Kidney epithelial cell (primary cell): ENCODE measurements around the gene MCM10. TPM values are rescaled to one million over a fixed set of nuclear protein-coding genes. Genes with fewer than 3 reads are reported as not detected.

Experiments
- DNase-seq: peaks from one replicate; pipeline ENCODE4 v3.0.0-alpha.2; 2010; ENCODE audit warnings: low read depth
- H3K27me3 ChIP-seq: 2 replicates; pipeline ENCODE4 v1.6.0; 2011; ENCODE audit warnings: low read length; ENCODE audit not compliant: control insufficient read depth, insufficient read depth
- H3K36me3 ChIP-seq: 2 replicates; pipeline ENCODE4 v1.5.1; 2011; ENCODE audit warnings: low read length; ENCODE audit not compliant: control insufficient read depth, insufficient read depth
- H3K4me3 ChIP-seq: 2 replicates; pipeline ENCODE4 v1.5.1; 2011; ENCODE audit warnings: low read depth, mild to moderate bottlenecking, control low read depth, low read length
- CTCF ChIP-seq: IDR thresholded peaks from 2 replicates; pipeline ENCODE4 v1.5.1; 2011; ENCODE audit warnings: mild to moderate bottlenecking, moderate library complexity, low read length, control low read depth, inconsistent platforms; ENCODE audit not compliant: insufficient read depth, poor library complexity, severe bottlenecking
- total RNA-seq: library from RNA; depleted of rRNA; stranded (reverse); fragments of >200 nt; gene quantifications from 2 replicates; pipeline ENCODE4 v1.2.3, GENCODE V29; 2015

MCM10 gene
- total RNA-seq, 1 donor from 2014 or later = 2.4 TPM

DNA sequence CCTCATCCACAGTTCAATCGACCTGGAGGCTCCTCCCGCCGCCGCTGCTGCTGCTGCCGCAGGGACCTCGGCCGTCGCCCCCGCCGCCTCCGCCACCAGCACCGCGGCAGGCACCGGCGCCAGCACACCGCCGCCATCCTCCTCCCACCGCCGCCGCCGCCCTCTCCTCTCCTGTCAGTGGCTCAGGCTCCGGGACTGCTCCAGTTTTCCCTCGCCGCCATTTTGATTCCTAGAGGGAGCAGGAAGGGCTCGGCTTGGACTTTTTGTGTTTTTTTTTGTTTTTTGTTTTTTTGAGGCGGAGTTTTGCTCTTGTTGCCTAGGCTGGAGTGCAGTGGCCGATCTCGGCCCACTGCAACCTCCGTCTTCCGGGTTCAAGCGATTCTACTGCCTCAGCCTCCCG is 3.0 kb upstream of the MCM10 start:
- DNase-seq = no peak
- Histone ChIP-seq H3K27me3 (no peaks in the 10 kb centered on the region), H3K4me3 (peak overlapping the region; percentile 19), H3K36me3 (no peaks in the 10 kb centered on the region)
- TF ChIP-seq CTCF = no peak

- no peak for TF ChIP-seq CTCF
- Histone ChIP-seq H3K36me3 (no peaks in the 10 kb centered on the region), H3K4me3 (peak overlapping the region; percentile 77), H3K27me3 (no peaks in the 10 kb centered on the region)
- DNase-seq = no peak
Observed at GRCh38 chr10:13161857-13162271, 506 bp downstream of the MCM10 start.

GRCh38 chr10:13163859-13164258 is 2.5 kb downstream of the MCM10 start:
- no peaks in the 10 kb centered on the region for H3K27me3 ChIP-seq
- H3K36me3 ChIP-seq = no peaks in the 10 kb centered on the region
- H3K4me3 ChIP-seq = no peak overlapping the region
- DNase-seq = no peak
- TF ChIP-seq CTCF = no peak

GRCh38 chr10:13165177-13165576 is 3.8 kb downstream of the MCM10 start:
- no peak overlapping the region for H3K4me3 ChIP-seq
- no peak for TF ChIP-seq CTCF
- H3K27me3 ChIP-seq = no peaks in the 10 kb centered on the region
- no peak for DNase-seq
- H3K36me3 ChIP-seq = no peaks in the 10 kb centered on the region

- Histone ChIP-seq H3K36me3 (no peaks in the 10 kb centered on the region), H3K27me3 (no peaks in the 10 kb centered on the region), H3K4me3 (no peak overlapping the region)
- no peak for DNase-seq
- no peak for TF ChIP-seq CTCF
Observed at GRCh38 chr10:13167568-13167967, 6.2 kb downstream of the MCM10 start.

- DNase-seq = no peak
- H3K27me3 ChIP-seq = no peaks in the 10 kb centered on the region
- no peak overlapping the region for H3K4me3 ChIP-seq
- no peaks in the 10 kb centered on the region for H3K36me3 ChIP-seq
- no peak for TF ChIP-seq CTCF
Observed at GRCh38 chr10:13168781-13169180, 7.4 kb downstream of the MCM10 start.
